Spleen (tissue), 7 donors: ENCODE results near the gene OR1F1.

Experiments used
- POLR2A ChIP-seq, 3 donors: fragments of 450-650 bp; IDR thresholded peaks; one replicate each; pipeline ENCODE4 v1.5.1; 2017; ENCODE audit warnings: antibody characterized with exemption in 3 of 3, mild to moderate bottlenecking in 1 of 3
- POLR2AphosphoS5 ChIP-seq, 3 donors: sonication (generic); formaldehyde crosslinking; IDR thresholded peaks; one replicate each; pipeline ENCODE4 v1.5.1; 2017; ENCODE audit warnings: antibody characterized with exemption in 3 of 3
- TF ChIP-seq, protein P1 (sequence below), 11 experiments: fragments of 200-600 bp in 7 of 11; fragments of 450-650 bp in 4 of 11; sonication (generic) in 4 of 11; IDR thresholded peaks in 8 of 11; conservative IDR thresholded peaks in 3 of 11; 1 replicate in 7 of 11; 2 replicates in 4 of 11; pipeline versions ENCODE4 v1.4.0 to v1.8.0; 2016 to 2021; ENCODE audit warnings: antibody characterized with exemption in 11 of 11, inconsistent platforms in 4 of 11, mild to moderate bottlenecking in 1 of 11
- donor health status: DM: no; HTN: no; CAD: no; lungs with moderate emphysema.
- donor health status: DM: no; HTN: no; CAD: no.
- donor health status: DM: no; HTN: no; CAD: no.

DNA sequence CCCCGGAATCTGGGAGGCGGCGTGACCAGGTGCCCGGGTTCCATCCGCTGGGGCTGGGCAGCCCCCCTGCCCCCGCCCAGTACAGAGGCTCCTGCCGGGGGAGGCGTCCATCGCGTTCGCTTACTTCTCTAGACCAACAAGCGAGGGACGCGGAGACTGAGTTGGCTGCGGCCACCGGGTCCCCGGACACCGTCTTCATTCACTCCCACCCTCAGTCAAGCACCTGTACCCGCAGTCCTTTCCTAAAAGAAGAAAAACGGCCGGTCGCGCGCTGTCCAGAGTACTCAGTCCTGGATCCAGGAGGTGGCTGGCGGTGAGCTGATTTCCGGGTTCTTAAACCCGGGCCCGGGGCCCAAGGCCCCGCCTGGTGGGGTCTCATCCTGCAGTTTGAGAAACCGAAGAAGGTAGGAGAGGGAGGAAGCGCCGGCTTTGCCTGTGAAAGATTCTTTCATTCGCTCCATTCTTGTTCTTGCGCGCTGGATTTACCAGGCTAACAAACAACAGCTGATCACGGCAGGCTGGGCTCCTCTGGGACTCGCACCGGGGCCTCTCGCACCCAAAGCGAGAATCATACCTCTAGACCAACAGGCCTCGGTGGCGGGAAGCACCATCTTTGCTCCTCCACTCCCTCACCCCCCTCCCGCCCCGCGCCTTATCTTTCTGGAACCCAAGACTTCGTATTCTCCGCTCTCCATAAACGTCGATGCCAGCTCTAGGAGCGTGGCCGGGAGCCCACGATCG is 17.4 kb upstream of the OR1F1 start:
- TF ChIP-seq, protein P1, sequence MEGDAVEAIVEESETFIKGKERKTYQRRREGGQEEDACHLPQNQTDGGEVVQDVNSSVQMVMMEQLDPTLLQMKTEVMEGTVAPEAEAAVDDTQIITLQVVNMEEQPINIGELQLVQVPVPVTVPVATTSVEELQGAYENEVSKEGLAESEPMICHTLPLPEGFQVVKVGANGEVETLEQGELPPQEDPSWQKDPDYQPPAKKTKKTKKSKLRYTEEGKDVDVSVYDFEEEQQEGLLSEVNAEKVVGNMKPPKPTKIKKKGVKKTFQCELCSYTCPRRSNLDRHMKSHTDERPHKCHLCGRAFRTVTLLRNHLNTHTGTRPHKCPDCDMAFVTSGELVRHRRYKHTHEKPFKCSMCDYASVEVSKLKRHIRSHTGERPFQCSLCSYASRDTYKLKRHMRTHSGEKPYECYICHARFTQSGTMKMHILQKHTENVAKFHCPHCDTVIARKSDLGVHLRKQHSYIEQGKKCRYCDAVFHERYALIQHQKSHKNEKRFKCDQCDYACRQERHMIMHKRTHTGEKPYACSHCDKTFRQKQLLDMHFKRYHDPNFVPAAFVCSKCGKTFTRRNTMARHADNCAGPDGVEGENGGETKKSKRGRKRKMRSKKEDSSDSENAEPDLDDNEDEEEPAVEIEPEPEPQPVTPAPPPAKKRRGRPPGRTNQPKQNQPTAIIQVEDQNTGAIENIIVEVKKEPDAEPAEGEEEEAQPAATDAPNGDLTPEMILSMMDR (IDR thresholded peaks at IDR 0.05 in 8 of 11, conservative IDR thresholded peaks at IDR 0.05 in 3 of 11): no peak
- TF ChIP-seq POLR2AphosphoS5 (IDR thresholded peaks at IDR 0.05): no peak
- TF ChIP-seq POLR2A (IDR thresholded peaks at IDR 0.05): no peak
